Neural progenitor cell (in vitro differentiated cells): Measurements from ENCODE around the gene DLEU7.

Experiments used
- EZH2 ChIP-seq: fragments of 200-600 bp; sonication (generic); IDR thresholded peaks from 2 replicates; pipeline ENCODE4 v1.6.1; 2017; ENCODE audit warnings: antibody characterized with exemption, mild to moderate bottlenecking, moderate library complexity
- TF ChIP-seq, protein P1 (sequence below): fragments of 200-600 bp; sonication (generic); IDR thresholded peaks from 2 replicates; pipeline ENCODE4 v1.5.1; 2017; ENCODE audit warnings: antibody characterized with exemption, mild to moderate bottlenecking

DNA sequence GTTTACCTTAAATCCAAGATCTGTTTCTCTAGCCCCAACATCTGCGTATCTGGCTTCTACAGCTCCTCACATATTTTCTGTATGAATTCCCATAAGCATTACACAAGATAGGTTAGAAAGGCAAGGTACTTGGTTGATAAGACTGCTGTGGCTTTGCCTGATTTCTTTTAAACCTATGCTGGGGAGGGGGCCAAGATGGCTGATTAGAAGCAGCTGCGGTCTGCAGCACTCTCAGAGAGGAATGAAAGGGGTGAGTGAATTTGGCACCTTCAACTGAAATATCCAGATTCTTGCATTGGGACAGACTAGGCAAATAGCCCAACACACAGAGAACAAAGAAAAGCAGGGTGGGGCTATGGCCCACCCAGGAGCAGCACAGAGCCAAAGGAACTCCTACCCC, 12.2 kb upstream of the DLEU7 start:
- TF ChIP-seq, protein P1, sequence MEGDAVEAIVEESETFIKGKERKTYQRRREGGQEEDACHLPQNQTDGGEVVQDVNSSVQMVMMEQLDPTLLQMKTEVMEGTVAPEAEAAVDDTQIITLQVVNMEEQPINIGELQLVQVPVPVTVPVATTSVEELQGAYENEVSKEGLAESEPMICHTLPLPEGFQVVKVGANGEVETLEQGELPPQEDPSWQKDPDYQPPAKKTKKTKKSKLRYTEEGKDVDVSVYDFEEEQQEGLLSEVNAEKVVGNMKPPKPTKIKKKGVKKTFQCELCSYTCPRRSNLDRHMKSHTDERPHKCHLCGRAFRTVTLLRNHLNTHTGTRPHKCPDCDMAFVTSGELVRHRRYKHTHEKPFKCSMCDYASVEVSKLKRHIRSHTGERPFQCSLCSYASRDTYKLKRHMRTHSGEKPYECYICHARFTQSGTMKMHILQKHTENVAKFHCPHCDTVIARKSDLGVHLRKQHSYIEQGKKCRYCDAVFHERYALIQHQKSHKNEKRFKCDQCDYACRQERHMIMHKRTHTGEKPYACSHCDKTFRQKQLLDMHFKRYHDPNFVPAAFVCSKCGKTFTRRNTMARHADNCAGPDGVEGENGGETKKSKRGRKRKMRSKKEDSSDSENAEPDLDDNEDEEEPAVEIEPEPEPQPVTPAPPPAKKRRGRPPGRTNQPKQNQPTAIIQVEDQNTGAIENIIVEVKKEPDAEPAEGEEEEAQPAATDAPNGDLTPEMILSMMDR = no peak
- no peak for TF ChIP-seq EZH2
